A673 (cell line): ENCODE data around the gene AMACR.

Experiments
- CTCF ChIP-seq: fragments of 300-800, 200-600 bp; sonication (generic); conservative IDR thresholded peaks from 2 replicates; pipeline ENCODE4 v1.5.1; 2017; ENCODE audit warnings: low read depth, mild to moderate bottlenecking, antibody characterized with exemption, low read length, moderate library complexity, mixed read lengths
- EZH2 ChIP-seq: fragments of 200-600 bp; sonication (generic); IDR thresholded peaks from 2 replicates; pipeline ENCODE4 v1.6.1; 2017; ENCODE audit warnings: borderline replicate concordance, low read depth, mild to moderate bottlenecking, mixed read lengths, antibody characterized with exemption, low read length; ENCODE audit not compliant: poor library complexity, severe bottlenecking

- no peak for TF ChIP-seq CTCF
- TF ChIP-seq EZH2: peak; percentile 6
These were observed 68.1 kb downstream of the AMACR start for GRCh38 chr5:33939556-33940262.
